Psoas muscle (tissue), 8 donors: ENCODE measurements around the gene AKNA. TPM values are rescaled to one million over a fixed set of nuclear protein-coding genes. Genes with fewer than 3 reads are reported as not detected.

Source experiments
- ATAC-seq, 4 donors: fragments of 200-7000 bp; cut with Tn5 transposase; one replicate each; pipeline ENCODE4 v1.9.1; 2020; ENCODE audit warnings: moderate library complexity in 3 of 4, mild to moderate bottlenecking in 2 of 4
- DNase-seq, 2 donors: peaks; one replicate each; pipeline ENCODE4 v3.0.0-alpha.2; 2020
- H3K27ac ChIP-seq: fragments of 200-600 bp; one replicate; pipeline ENCODE4 v1.8.0; 2022
- H3K27me3 ChIP-seq, 3 donors: fragments of 200-600 bp in 1 of 3; one replicate each; pipeline versions ENCODE4 v1.6.1 to v1.8.0; 2013 to 2022; ENCODE audit warnings: low read length in 2 of 3, mild to moderate bottlenecking in 2 of 3, moderate library complexity in 1 of 3; ENCODE audit not compliant: insufficient read depth in 3 of 3
- H3K36me3 ChIP-seq, 2 donors: fragments of 200-600 bp in 1 of 2; one replicate each; pipeline versions ENCODE4 v1.6.1 to v1.8.0; 2013 to 2022; ENCODE audit warnings: low read depth in 1 of 2, mild to moderate bottlenecking in 1 of 2, moderate library complexity in 1 of 2; ENCODE audit not compliant: insufficient read depth in 1 of 2
- H3K4me1 ChIP-seq: fragments of 200-600 bp; one replicate; pipeline ENCODE4 v1.8.0; 2022
- H3K4me3 ChIP-seq: fragments of 200-600 bp; one replicate; pipeline ENCODE4 v1.8.0; 2022; ENCODE audit warnings: mild to moderate bottlenecking
- H3K9me3 ChIP-seq: fragments of 200-600 bp; one replicate; pipeline ENCODE4 v1.8.0; 2022
- CTCF ChIP-seq: fragments of 200-600 bp; IDR thresholded peaks from one replicate; pipeline ENCODE4 v1.8.0; 2022; ENCODE audit warnings: antibody characterized with exemption
- WGBS, 3 donors: extraction: QIAGEN DNeasy Blood & Tissue Kit; methylation state at CpG; one replicate each; pipeline versions ENCODE4 v1.1.6 to v1.1.7; 2013; 5-methylcytosine and 5-hydroxymethylcytosine counted together
- intact Hi-C, 2 donors: fragments of 100-400 bp; cut with DNase I; formaldehyde crosslinking; loops; one replicate each; pipeline versions ENCODE4 v1.11.0 to v1.14.2; 2022
- polyA plus RNA-seq, 3 donors: library from polyadenylated mRNA; stranded (reverse); fragments of 200-250 nt; gene quantifications; one replicate each; pipeline ENCODE4 v1.2.3, GENCODE V29; 2013
- total RNA-seq, 4 donors: library from RNA; stranded (reverse); fragmentation: NEBNext Ultra II Directional in 2 of 4; extraction: Animal tissue kit (Norgen Biotek cat#: 25700) in 2 of 4; gene quantifications; one replicate each; pipeline versions ENCODE4 v1.2.1 to v1.2.4, GENCODE V29; 2021 to 2023
- donor health status: healthy with polysubstance abuse.
- donor health status: DM: no; HTN: no; CAD: no; lungs with moderate emphysema.
- donor health status: Bipolar disorder and iron deficiency.
- donor health status: healthy.
- donor health status: DM: yes; HTN: yes; CAD: no.
- donor health status: DM: no; HTN: no; CAD: no.
- donor health status: DM: no; HTN: no; CAD: no.
- donor health status: DM: yes; HTN: yes; CAD: no.

The AKNA gene
- total and polyA plus RNA-seq, 7 donors: 1.5 to 3.9 (median 2.3) TPM

DNA sequence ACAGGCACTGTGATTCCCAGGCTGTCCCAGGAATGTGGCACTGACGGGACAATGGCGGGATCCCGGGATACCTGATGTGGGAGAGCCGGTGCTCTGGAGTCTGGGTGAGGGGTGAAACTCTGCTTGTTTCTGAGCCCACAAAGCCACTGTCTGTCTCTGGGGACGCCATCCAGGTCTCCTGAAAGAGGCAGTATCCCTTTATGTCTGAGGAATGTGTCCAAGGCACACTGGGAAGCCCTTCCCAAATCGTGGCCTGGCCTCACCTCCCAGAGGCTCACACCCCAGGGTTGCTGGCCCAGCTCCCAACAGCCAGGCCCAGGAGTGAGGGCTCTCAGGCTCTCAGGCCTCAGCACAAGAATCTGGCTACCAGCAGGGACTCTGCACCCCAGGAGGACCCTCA lies 31.0 kb downstream of the AKNA start:
- Histone ChIP-seq H3K27ac (no peak overlapping the region), H3K27me3 (no peaks in the 10 kb centered on the region), H3K4me1 (no peaks in the 10 kb centered on the region), H3K36me3 (peaks cover 0 to 44% of the 10 kb centered on the region in 2 donors), H3K9me3 (no peaks in the 10 kb centered on the region), H3K4me3 (no peak overlapping the region)
- intact Hi-C loops: no loop called here
- no peak for TF ChIP-seq CTCF
- ATAC-seq: no peak
- WGBS, 3 donors: 80 to 90% (median 83%) methylated on average over 6 of the region's 6 CpGs
- no peak for DNase-seq

DNA sequence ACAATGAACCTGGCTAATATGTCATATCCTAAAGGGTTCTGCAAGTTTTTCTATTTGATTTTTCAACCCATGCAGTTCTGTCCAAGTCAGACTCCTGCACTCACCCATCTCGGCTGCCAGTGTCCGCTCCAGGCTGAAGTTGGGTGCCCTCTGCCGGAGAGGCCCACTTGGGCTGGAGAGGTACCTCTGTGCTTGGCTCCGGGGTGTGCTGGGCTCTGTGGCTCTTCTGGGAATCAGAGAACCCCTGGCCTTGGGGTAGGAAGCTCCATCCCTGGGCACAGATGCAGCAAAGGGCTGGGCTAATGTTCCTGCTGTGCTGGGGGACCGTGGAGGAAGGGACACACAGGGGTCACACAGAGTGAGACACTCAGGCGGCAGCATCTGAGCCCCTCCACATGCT lies 32.0 kb downstream of the AKNA start:
- peaks cover 0 to 34% of the 10 kb centered on the region in 2 donors for H3K36me3 ChIP-seq
- H3K9me3 ChIP-seq: no peaks in the 10 kb centered on the region
- 90 to 93% (median 90%) methylated on average over 6 of the region's 6 CpGs for WGBS, 3 donors
- TF ChIP-seq CTCF: no peak
- DNase-seq (no peak), ATAC-seq (no peak)
- H3K27ac ChIP-seq: no peak overlapping the region
- H3K4me1 ChIP-seq: no peaks in the 10 kb centered on the region
- H3K27me3 ChIP-seq: no peaks in the 10 kb centered on the region
- H3K4me3 ChIP-seq: no peak overlapping the region
- intact Hi-C loops: no loop called here

DNA sequence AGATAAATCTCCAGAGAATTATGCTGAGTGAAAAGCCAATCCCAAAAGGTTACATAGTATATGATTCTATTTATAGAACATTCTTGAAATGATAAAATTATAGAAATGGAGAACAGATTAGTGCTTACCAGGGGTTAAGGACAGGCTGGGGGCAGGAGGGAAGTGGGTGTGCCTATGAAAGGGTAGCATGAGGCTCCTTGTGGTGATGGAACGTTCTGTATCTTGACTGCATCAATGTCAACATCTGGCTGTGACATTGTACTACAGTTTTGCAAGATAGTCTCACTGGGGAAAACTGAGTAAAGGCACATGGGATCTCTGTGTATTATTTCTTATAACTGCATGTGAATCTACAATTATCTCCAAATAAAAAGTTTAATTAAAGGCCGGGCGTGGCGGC lies 35.9 kb downstream of the AKNA start:
- Histone ChIP-seq H3K4me1 (no peaks in the 10 kb centered on the region), H3K27me3 (no peaks in the 10 kb centered on the region), H3K4me3 (no peak overlapping the region), H3K27ac (no peak overlapping the region), H3K9me3 (no peaks in the 10 kb centered on the region), H3K36me3 (peaks cover 0 to 33% of the 10 kb centered on the region in 2 donors)
- TF ChIP-seq CTCF: no peak
- DNase-seq (no peak), ATAC-seq (peak in 1 of 4 donors; percentile 50)
- intact Hi-C loops: no loop called here
- WGBS, 3 donors: 81 to 85% (median 84%) methylated on average over 4 of the region's 4 CpGs

- H3K27ac ChIP-seq: no peak overlapping the region
- H3K4me3 ChIP-seq: no peak overlapping the region
- WGBS, 3 donors: 90 to 93% (median 93%) methylated on average over 16 of the region's 16 CpGs
- DNase-seq (no peak), ATAC-seq (no peak)
- H3K4me1 ChIP-seq: no peaks in the 10 kb centered on the region
- intact Hi-C loops: no loop called here
- no peaks in the 10 kb centered on the region for H3K9me3 ChIP-seq
- no peak for TF ChIP-seq CTCF
- H3K27me3 ChIP-seq: no peaks in the 10 kb centered on the region
- peaks cover 0 to 37% of the 10 kb centered on the region in 2 donors for H3K36me3 ChIP-seq
Measured at GRCh38 chr9:114350636-114351401, 37.0 kb downstream of the AKNA start.
